Activated CD4-positive, alpha-beta T cell treated with anti-CD3 and anti-CD28 coated beads, Interleukin-2, amount 10 ng/mL, durations not matched to agents 7 days and 5 days (primary cell): ENCODE results near the gene DUSP12. TPM values are rescaled to one million over a fixed set of nuclear protein-coding genes. Genes with fewer than 3 reads are reported as not detected.
A peak's percentile ranks its signal among the peaks of the same experiment; 100 is the strongest.
"Not testable (repeated sequence)": the region's sequence is repeated elsewhere in the genome, so short reads cannot be mapped to it uniquely, and the experiment has no call there.

Experiments
- CTCF ChIA-PET: fragments of 350-600 bp; sonication (Branson Sonifier 250); formaldehyde crosslinking; loops from one replicate; lab custom pipeline; 2021; ENCODE audit warnings: antibody characterized with exemption; lab: Charles Lee
- POLR2A ChIA-PET: fragments of 350-600 bp; sonication (Branson Sonifier 250); formaldehyde crosslinking; loops from one replicate; lab custom pipeline; 2021; ENCODE audit warnings: antibody characterized with exemption; lab: Charles Lee
- DNase-seq: peaks from one replicate; pipeline ENCODE4 v3.0.0-alpha.2; 2020
- H3K27ac Mint-ChIP-seq: one replicate; pipeline ENCODE4 v1.8.0; 2021; ENCODE audit warnings: mild to moderate bottlenecking, moderate library complexity, mixed read lengths
- H3K27me3 Mint-ChIP-seq: one replicate; pipeline ENCODE4 v1.8.0; 2021; ENCODE audit warnings: mixed read lengths
- H3K36me3 Mint-ChIP-seq: one replicate; pipeline ENCODE4 v1.8.0; 2021; ENCODE audit warnings: low read depth, mixed read lengths
- H3K4me1 Mint-ChIP-seq: one replicate; pipeline ENCODE4 v1.8.0; 2021; ENCODE audit warnings: mixed read lengths
- H3K4me3 Mint-ChIP-seq: one replicate; pipeline ENCODE4 v1.8.0; 2021; ENCODE audit warnings: mild to moderate bottlenecking, moderate library complexity, mixed read lengths
- H3K9me3 Mint-ChIP-seq: one replicate; pipeline ENCODE4 v1.8.0; 2021; ENCODE audit warnings: mixed read lengths
- total RNA-seq, 2 experiments: library from RNA; stranded (reverse); gene quantifications; one replicate each; pipeline ENCODE4 v1.2.3, GENCODE V29; 2021

DUSP12 gene
- total RNA-seq, 2 experiments from 2014 or later = 21.6 TPM

- peak; percentile 64 for DNase-seq
- Mint-ChIP-seq H3K4me3 (peak overlapping the region; percentile 39), H3K4me1 (peaks cover 43% of the 10 kb centered on the region), H3K36me3 (peaks cover 12% of the 10 kb centered on the region), H3K27ac (peak overlapping the region; percentile 6), H3K9me3 (no peaks in the 10 kb centered on the region), H3K27me3 (no peaks in the 10 kb centered on the region)
- POLR2A ChIA-PET = no interaction called here
- CTCF ChIA-PET = interaction anchor here (1.2 to 1.8 kb wide), 4 partner anchors 14 to 274 kb away, joined by 3 to 7 read pairs (median 5); partner anchors contain the start of gene DUSP12
Measured at GRCh38 chr1:161763522-161764098, 14.0 kb downstream of the DUSP12 start.

GRCh38 chr1:161766102-161766981, 16.8 kb downstream of the DUSP12 start, which contains the start of gene ATF6:
Gene ATF6 (plus strand): TSS chr1:161766320. CDS start chr1:161766361, 41 bp downstream.
- POLR2A ChIA-PET = interaction anchor here (0.8 kb wide), 1 partner anchor 271 kb away, joined by 3 read pairs; no protein-coding TSS in a partner anchor
- Mint-ChIP-seq H3K4me3 (peak within 1 kb of the TSS; percentile 100), H3K4me1 (peaks cover 51% of the 10 kb centered on the region), H3K27me3 (no peaks in the 10 kb centered on the region), H3K27ac (peak within 1 kb of the TSS; percentile 99), H3K36me3 (peaks cover 11% of the 10 kb centered on the region), H3K9me3 (no peaks in the 10 kb centered on the region)
- peak; percentile 86 for DNase-seq
- CTCF ChIA-PET = interaction anchor here (0.8 to 1.7 kb wide), 3 partner anchors 17 to 27 kb away, joined by 3 to 5 read pairs (median 4); partner anchors contain the start of gene DUSP12

GRCh38 chr1:161768461-161768860, 18.9 kb downstream of the DUSP12 start:
- Mint-ChIP-seq H3K4me3 (no peak overlapping the region), H3K27ac (no peak overlapping the region), H3K4me1 (peaks cover 45% of the 10 kb centered on the region), H3K27me3 (no peaks in the 10 kb centered on the region), H3K36me3 (peaks cover 11% of the 10 kb centered on the region), H3K9me3 (no peaks in the 10 kb centered on the region)
- CTCF ChIA-PET = no interaction called here
- DNase-seq = no peak
- POLR2A ChIA-PET = no interaction called here

GRCh38 chr1:161768986-161769672, 19.5 kb downstream of the DUSP12 start:
- no peaks in the 10 kb centered on the region for H3K27me3 Mint-ChIP-seq
- peaks cover 12% of the 10 kb centered on the region for H3K36me3 Mint-ChIP-seq
- H3K27ac Mint-ChIP-seq = no peak overlapping the region
- no peaks in the 10 kb centered on the region for H3K9me3 Mint-ChIP-seq
- POLR2A ChIA-PET = no interaction called here
- H3K4me3 Mint-ChIP-seq = no peak overlapping the region
- CTCF ChIA-PET = no interaction called here
- DNase-seq = no peak
- H3K4me1 Mint-ChIP-seq = peaks cover 38% of the 10 kb centered on the region

GRCh38 chr1:161769673-161770045, 20.1 kb downstream of the DUSP12 start:
- POLR2A ChIA-PET, H3K9me3 Mint-ChIP-seq, H3K27ac Mint-ChIP-seq, H3K4me3 Mint-ChIP-seq, CTCF ChIA-PET, H3K27me3 Mint-ChIP-seq, DNase-seq: not testable (repeated sequence)
- H3K4me1 Mint-ChIP-seq = peaks cover 38% of the 10 kb centered on the region
- peaks cover 13% of the 10 kb centered on the region for H3K36me3 Mint-ChIP-seq

- peak overlapping the region; percentile 6 for H3K27ac Mint-ChIP-seq
- no peaks in the 10 kb centered on the region for H3K9me3 Mint-ChIP-seq
- H3K36me3 Mint-ChIP-seq = peaks cover 13% of the 10 kb centered on the region
- H3K4me1 Mint-ChIP-seq = peaks cover 34% of the 10 kb centered on the region
- DNase-seq = no peak
- H3K27me3 Mint-ChIP-seq = no peaks in the 10 kb centered on the region
- CTCF ChIA-PET = no interaction called here
- no peak overlapping the region for H3K4me3 Mint-ChIP-seq
- POLR2A ChIA-PET = no interaction called here
Measured at GRCh38 chr1:161770250-161770649, 20.7 kb downstream of the DUSP12 start.

- DNase-seq = peak; percentile 34
- no peaks in the 10 kb centered on the region for H3K27me3 Mint-ChIP-seq
- ChIA-PET CTCF (interaction anchor here (0.8 to 0.9 kb wide), 2 partner anchors 9 to 266 kb away, joined by 3 to 4 read pairs; no protein-coding TSS in a partner anchor), POLR2A (no interaction called here)
- no peak overlapping the region for H3K27ac Mint-ChIP-seq
- H3K4me3 Mint-ChIP-seq = no peak overlapping the region
- H3K36me3 Mint-ChIP-seq = peaks cover 13% of the 10 kb centered on the region
- no peaks in the 10 kb centered on the region for H3K9me3 Mint-ChIP-seq
- peaks cover 32% of the 10 kb centered on the region for H3K4me1 Mint-ChIP-seq
Measured at GRCh38 chr1:161771161-161771560, 21.6 kb downstream of the DUSP12 start.

- Mint-ChIP-seq H3K27me3 (no peaks in the 10 kb centered on the region), H3K9me3 (no peaks in the 10 kb centered on the region), H3K36me3 (peaks cover 9% of the 10 kb centered on the region), H3K4me3 (no peak overlapping the region), H3K27ac (no peak overlapping the region), H3K4me1 (peaks cover 25% of the 10 kb centered on the region)
- POLR2A ChIA-PET = no interaction called here
- CTCF ChIA-PET = interaction anchor here (0.7 to 1.3 kb wide), 6 partner anchors 10 to 266 kb away, joined by 3 to 4 read pairs (median 3); partner anchors contain the start of gene DUSP12
- DNase-seq = no peak
Measured at GRCh38 chr1:161771973-161772372, 22.4 kb downstream of the DUSP12 start.

GRCh38 chr1:161772397-161772796, 22.8 kb downstream of the DUSP12 start:
- no peak for DNase-seq
- POLR2A ChIA-PET = interaction anchor here (0.7 kb wide), 1 partner anchor 81 kb away, joined by 5 read pairs; no protein-coding TSS in a partner anchor
- H3K9me3 Mint-ChIP-seq = no peaks in the 10 kb centered on the region
- peaks cover 9% of the 10 kb centered on the region for H3K36me3 Mint-ChIP-seq
- H3K4me1 Mint-ChIP-seq = peaks cover 21% of the 10 kb centered on the region
- H3K27me3 Mint-ChIP-seq = no peaks in the 10 kb centered on the region
- CTCF ChIA-PET = interaction anchor here (0.7 to 1.3 kb wide), 5 partner anchors 20 to 265 kb away, joined by 3 read pairs; partner anchors contain the start of gene DUSP12
- H3K4me3 Mint-ChIP-seq = no peak overlapping the region
- H3K27ac Mint-ChIP-seq = no peak overlapping the region

GRCh38 chr1:161773791-161774190, 24.2 kb downstream of the DUSP12 start:
- no peak overlapping the region for H3K4me3 Mint-ChIP-seq
- no peak for DNase-seq
- ChIA-PET CTCF (no interaction called here), POLR2A (no interaction called here)
- H3K9me3 Mint-ChIP-seq = no peaks in the 10 kb centered on the region
- no peak overlapping the region for H3K27ac Mint-ChIP-seq
- H3K27me3 Mint-ChIP-seq = no peaks in the 10 kb centered on the region
- peaks cover 11% of the 10 kb centered on the region for H3K4me1 Mint-ChIP-seq
- peaks cover 9% of the 10 kb centered on the region for H3K36me3 Mint-ChIP-seq

GRCh38 chr1:161777261-161777660, 27.7 kb downstream of the DUSP12 start:
- Mint-ChIP-seq H3K27me3 (no peaks in the 10 kb centered on the region), H3K4me3 (no peak overlapping the region), H3K27ac (no peak overlapping the region), H3K36me3 (peaks cover 9% of the 10 kb centered on the region), H3K9me3 (no peaks in the 10 kb centered on the region), H3K4me1 (no peaks in the 10 kb centered on the region)
- POLR2A ChIA-PET = no interaction called here
- DNase-seq = no peak
- CTCF ChIA-PET = no interaction called here

- no peak overlapping the region for H3K27ac Mint-ChIP-seq
- no peaks in the 10 kb centered on the region for H3K27me3 Mint-ChIP-seq
- POLR2A ChIA-PET = no interaction called here
- CTCF ChIA-PET = no interaction called here
- no peak for DNase-seq
- no peaks in the 10 kb centered on the region for H3K9me3 Mint-ChIP-seq
- H3K4me3 Mint-ChIP-seq = no peak overlapping the region
- H3K36me3 Mint-ChIP-seq = peaks cover 16% of the 10 kb centered on the region
- H3K4me1 Mint-ChIP-seq = no peaks in the 10 kb centered on the region
Measured at GRCh38 chr1:161778522-161778921, 28.9 kb downstream of the DUSP12 start.
